ENCODE data around the gene ARHGAP18.

GRCh38 chr6:129612440-129612839 is 97.5 kb downstream of the ARHGAP18 start:
- TF ChIP-seq BCL11A (tag by site-specific recombination; IDR thresholded peaks at IDR 0.05; ENCODE audit: low read depth) (no peak), CTCF (tag by site-specific recombination; IDR thresholded peaks at IDR 0.05) (no peak), ZNF585B (tag by site-specific recombination; IDR thresholded peaks at IDR 0.05) (no peak), ZBTB20 (tag by site-specific recombination; IDR thresholded peaks at IDR 0.05) (no peak), PRDM10 (tag by site-specific recombination; IDR thresholded peaks at IDR 0.05) (no peak), ZNF366 (tag by site-specific recombination; conservative IDR thresholded peaks at IDR 0.05) (no peak), ZNF645 (tag by site-specific recombination; IDR thresholded peaks at IDR 0.05) (no peak)
